PC-3 (cell line): ENCODE data around the gene CDC45. TPM values are rescaled to one million over a fixed set of nuclear protein-coding genes. Genes with fewer than 3 reads are reported as not detected.

Experiments
- ATAC-seq: fragments of 200-7000 bp; cut with Tn5 transposase; 2 replicates; pipeline ENCODE4 v1.9.1; 2020; ENCODE audit warnings: mild to moderate bottlenecking, moderate library complexity
- BruUV-seq: library from RNA; stranded (reverse); fragments of 400-500 nt; replicated peaks from 2 replicates; lab custom pipeline; 2021; lab: Mats Ljungman, UMichigan
- CTCF ChIA-PET: fragments of 300-600 bp; sonication (Branson Sonifier 250); formaldehyde crosslinking; loops from one replicate; lab custom pipeline; 2022; ENCODE audit warnings: antibody characterized with exemption; lab: Charles Lee
- POLR2A ChIA-PET: fragments of 300-600 bp; sonication (Branson Sonifier 250); formaldehyde crosslinking; loops from one replicate; lab custom pipeline; 2022; ENCODE audit warnings: antibody characterized with exemption; ENCODE audit not compliant: unreplicated experiment; lab: Charles Lee
- DNase-seq: peaks from one replicate; pipeline ENCODE4 v3.0.0-alpha.2; 2015
- H2AFZ ChIP-seq: fragments of 300-600 bp; sonication (generic); 2 replicates; pipeline ENCODE4 v1.6.0; 2016; ENCODE audit warnings: antibody characterized with exemption, low read length
- H3F3A ChIP-seq: fragments of 300-600 bp; sonication (generic); one replicate; pipeline ENCODE4 v1.6.0; 2017; ENCODE audit warnings: antibody characterized with exemption, low read length, control low read depth, mild to moderate bottlenecking; ENCODE audit not compliant: unreplicated experiment
- H3K27ac ChIP-seq: fragments of 300-600 bp; sonication (generic); 2 replicates; pipeline ENCODE4 v1.5.1; 2016; ENCODE audit warnings: mild to moderate bottlenecking, low read length
- H3K27me3 ChIP-seq: fragments of 300-600 bp; sonication (generic); 2 replicates; pipeline ENCODE4 v1.6.1; 2016; ENCODE audit warnings: low read length, mixed read lengths
- H3K36me3 ChIP-seq: fragments of 300-600 bp; sonication (generic); 2 replicates; pipeline ENCODE4 v1.6.1; 2016; ENCODE audit warnings: low read depth, mixed run types, low read length, mixed read lengths
- H3K4me1 ChIP-seq: fragments of 300-600 bp; sonication (generic); 2 replicates; pipeline ENCODE4 v1.5.1; 2016; ENCODE audit warnings: low read length; ENCODE audit not compliant: insufficient read depth
- H3K4me2 ChIP-seq: fragments of 300-600 bp; sonication (generic); 2 replicates; pipeline ENCODE4 v1.6.0; 2016; ENCODE audit warnings: low read length
- H3K4me3 ChIP-seq: fragments of 300-600 bp; sonication (generic); 2 replicates; pipeline ENCODE4 v1.5.1; 2016; ENCODE audit warnings: mild to moderate bottlenecking, low read length, mixed read lengths
- H3K79me2 ChIP-seq: fragments of 300-600 bp; sonication (generic); 2 replicates; pipeline ENCODE4 v1.6.1; 2017; ENCODE audit warnings: low read length, mixed read lengths
- H3K9ac ChIP-seq: fragments of 300-600 bp; sonication (generic); 2 replicates; pipeline ENCODE4 v1.6.0; 2016; ENCODE audit warnings: mild to moderate bottlenecking, low read length
- H3K9me2 ChIP-seq: fragments of 300-600 bp; sonication (generic); replicated peaks from 2 replicates; pipeline ENCODE4 v1.6.1; 2016; ENCODE audit warnings: mixed run types, low read length, mixed read lengths
- H3K9me3 ChIP-seq: fragments of 300-600 bp; sonication (generic); 2 replicates; pipeline ENCODE4 v1.6.1; 2016; ENCODE audit warnings: low read length, mixed read lengths
- H4K20me1 ChIP-seq: fragments of 300-600 bp; sonication (generic); 2 replicates; pipeline ENCODE4 v1.6.1; 2016; ENCODE audit warnings: low read length, mixed read lengths
- EZH2 ChIP-seq: fragments of 300-600 bp; sonication (generic); IDR thresholded peaks from one replicate; pipeline ENCODE4 v1.6.1; 2017; ENCODE audit warnings: antibody characterized with exemption, mild to moderate bottlenecking, low read length; ENCODE audit not compliant: unreplicated experiment
- EZH2phosphoT487 ChIP-seq: fragments of 300-600 bp; sonication (generic); IDR thresholded peaks from 2 replicates; pipeline ENCODE4 v1.6.1; 2018; ENCODE audit warnings: mild to moderate bottlenecking, antibody characterized with exemption, low read length, borderline replicate concordance
- intact Hi-C: fragments of 100-400 bp; cut with micrococcal nuclease; formaldehyde crosslinking; loops from 2 replicates; pipeline ENCODE4 v1.9.0; 2023
- total RNA-seq: library from RNA; depleted of rRNA; stranded (reverse); fragments of >200 nt; gene quantifications from 2 replicates; pipeline ENCODE4 v1.2.3, GENCODE V29; 2014; rRNA removed
- TF ChIP-seq, protein P1 (sequence below): fragments of 300-600 bp; sonication (generic); conservative IDR thresholded peaks from 2 replicates; pipeline ENCODE4 v1.5.1; 2017; ENCODE audit warnings: antibody characterized with exemption, low read depth, mild to moderate bottlenecking, low read length

The CDC45 gene
- total RNA-seq, 1 experiment from 2014 or later, result 70.9 TPM

- ATAC-seq (no peak), DNase-seq (no peak)
- POLR2A ChIA-PET, result interaction anchor here (0.6 kb wide), 1 partner anchor 10 kb away, joined by 4 read pairs; no protein-coding TSS in a partner anchor
- Histone ChIP-seq H3K9ac (peak overlapping the region; percentile 49), H3K4me1 (peaks cover 56% of the 10 kb centered on the region), H3K36me3 (no peaks in the 10 kb centered on the region), H4K20me1 (no peaks in the 10 kb centered on the region), H2AFZ (no peak overlapping the region), H3K4me3 (no peak overlapping the region), H3K9me3 (no peaks in the 10 kb centered on the region), H3K4me2 (0 out of 2 replicates have a peak overlapping the region, but pooled peaks have one; percentile 13), H3F3A (peaks cover 9% of the 10 kb centered on the region), H3K27me3 (no peaks in the 10 kb centered on the region), H3K79me2 (no peaks in the 10 kb centered on the region), H3K27ac (peak overlapping the region; percentile 83), H3K9me2 (no peaks in the 10 kb centered on the region)
- intact Hi-C loops, result loop anchor here (10.0 kb wide), 1 partner anchor 56 kb away; no protein-coding TSS in a partner anchor
- TF ChIP-seq, protein P1, sequence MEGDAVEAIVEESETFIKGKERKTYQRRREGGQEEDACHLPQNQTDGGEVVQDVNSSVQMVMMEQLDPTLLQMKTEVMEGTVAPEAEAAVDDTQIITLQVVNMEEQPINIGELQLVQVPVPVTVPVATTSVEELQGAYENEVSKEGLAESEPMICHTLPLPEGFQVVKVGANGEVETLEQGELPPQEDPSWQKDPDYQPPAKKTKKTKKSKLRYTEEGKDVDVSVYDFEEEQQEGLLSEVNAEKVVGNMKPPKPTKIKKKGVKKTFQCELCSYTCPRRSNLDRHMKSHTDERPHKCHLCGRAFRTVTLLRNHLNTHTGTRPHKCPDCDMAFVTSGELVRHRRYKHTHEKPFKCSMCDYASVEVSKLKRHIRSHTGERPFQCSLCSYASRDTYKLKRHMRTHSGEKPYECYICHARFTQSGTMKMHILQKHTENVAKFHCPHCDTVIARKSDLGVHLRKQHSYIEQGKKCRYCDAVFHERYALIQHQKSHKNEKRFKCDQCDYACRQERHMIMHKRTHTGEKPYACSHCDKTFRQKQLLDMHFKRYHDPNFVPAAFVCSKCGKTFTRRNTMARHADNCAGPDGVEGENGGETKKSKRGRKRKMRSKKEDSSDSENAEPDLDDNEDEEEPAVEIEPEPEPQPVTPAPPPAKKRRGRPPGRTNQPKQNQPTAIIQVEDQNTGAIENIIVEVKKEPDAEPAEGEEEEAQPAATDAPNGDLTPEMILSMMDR, result no peak
- TF ChIP-seq EZH2, result no peak
- CTCF ChIA-PET, result no interaction called here
- no TSS peak for BruUV-seq
Measured at GRCh38 chr22:19569276-19569640, 89.5 kb downstream of the CDC45 start.

- peak overlapping the region; percentile 83 for H3K27ac ChIP-seq
- ATAC-seq (no peak), DNase-seq (no peak)
- no peak for TF ChIP-seq EZH2
- no peak for TF ChIP-seq EZH2phosphoT487
- TF ChIP-seq, protein P1, result no peak
- ChIA-PET POLR2A (no interaction called here), CTCF (no interaction called here)
- H3K27me3 ChIP-seq, result no peaks in the 10 kb centered on the region
- H4K20me1 ChIP-seq, result no peaks in the 10 kb centered on the region
- H3K4me3 ChIP-seq, result no peak overlapping the region
- H2AFZ ChIP-seq, result no peak overlapping the region
- no peaks in the 10 kb centered on the region for H3K36me3 ChIP-seq
- no peak overlapping the region for H3K4me2 ChIP-seq
- H3F3A ChIP-seq, result peaks cover 9% of the 10 kb centered on the region
- H3K9ac ChIP-seq, result no peak overlapping the region
- H3K9me3 ChIP-seq, result no peaks in the 10 kb centered on the region
- H3K9me2 ChIP-seq, result no peaks in the 10 kb centered on the region
- BruUV-seq, result no TSS peak
- peaks cover 56% of the 10 kb centered on the region for H3K4me1 ChIP-seq
- intact Hi-C loops, result loop anchor here (2.0 to 10.0 kb wide), 2 partner anchors 55 to 73 kb away; no protein-coding TSS in a partner anchor
- no peaks in the 10 kb centered on the region for H3K79me2 ChIP-seq
Measured at GRCh38 chr22:19569976-19570375, 90.3 kb downstream of the CDC45 start.

Other genes starting within 250 kb of the CDC45 start
- 4.5 and 5.5 TPM in 2 replicates for gene CLTCL1, start 188.2 kb upstream of the CDC45 start, total RNA-seq
- 12.4 and 15.3 TPM in 2 replicates for gene HIRA, start 48.2 kb upstream of the CDC45 start, total RNA-seq
- 49.4 and 55.1 TPM in 2 replicates for gene MRPL40, start 47.4 kb upstream of the CDC45 start, total RNA-seq
- 22.2 and 25.0 TPM in 2 replicates for gene C22orf39, start 32.2 kb upstream of the CDC45 start, total RNA-seq
- 92.6 and 95.7 TPM in 2 replicates for gene UFD1, start 727 bp upstream of the CDC45 start, total RNA-seq
- 0.47 TPM in 1 of 2 replicates, not detected in the other for gene CLDN5, start 44.5 kb downstream of the CDC45 start, total RNA-seq
- gene SEPTIN5, start 234.6 kb downstream of the CDC45 start, total RNA-seq, result 26.3 and 27.5 TPM in 2 replicates
- gene GP1BB, start 243.6 kb downstream of the CDC45 start, total RNA-seq, result 0.80 and 5.9 TPM in 2 replicates